Occipital lobe (tissue), 2 donors: ENCODE results near the gene CCL8. TPM values are rescaled to one million over a fixed set of nuclear protein-coding genes. Genes with fewer than 3 reads are reported as not detected.

Experiments
- DNase-seq: peaks from one replicate; lab custom pipeline; 2025; lab: John Stamatoyannopoulos, UW
- total RNA-seq: library from RNA; depleted of rRNA; stranded (reverse); fragments of >200 nt; gene quantifications from one replicate; pipeline ENCODE4 v1.2.3, GENCODE V29; 2014

Gene CCL8
- 0.16 TPM for total RNA-seq

- DNase-seq, result no peak
Measured at GRCh38 chr17:34319039-34319483, at the start of gene CCL8. Gene CCL8 (plus strand): TSS chr17:34319435. CDS start chr17:34319502, 67 bp downstream.

DNA sequence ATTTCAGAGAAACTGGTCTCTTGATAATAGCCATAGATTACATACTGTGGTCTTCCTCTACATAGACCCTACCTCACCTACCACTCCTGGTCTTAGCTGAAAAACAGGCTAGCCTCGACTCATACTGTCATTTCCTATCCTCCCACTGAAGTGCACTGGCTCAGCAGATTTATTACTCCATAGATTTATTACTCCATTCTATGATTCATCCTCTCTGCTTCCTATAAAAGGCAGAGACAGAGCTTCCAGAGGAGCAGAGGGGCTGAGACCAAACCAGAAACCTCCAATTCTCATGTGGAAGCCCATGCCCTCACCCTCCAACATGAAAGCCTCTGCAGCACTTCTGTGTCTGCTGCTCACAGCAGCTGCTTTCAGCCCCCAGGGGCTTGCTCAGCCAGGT lies 49.3 kb upstream of the CCL8 start, which contains the start of gene CCL7:
Gene CCL7 (plus strand): TSS at position 253 of the 400 bp plus-strand sequence. CDS start 70 bp downstream, at position 323.
- DNase-seq, result no peak

DNA sequence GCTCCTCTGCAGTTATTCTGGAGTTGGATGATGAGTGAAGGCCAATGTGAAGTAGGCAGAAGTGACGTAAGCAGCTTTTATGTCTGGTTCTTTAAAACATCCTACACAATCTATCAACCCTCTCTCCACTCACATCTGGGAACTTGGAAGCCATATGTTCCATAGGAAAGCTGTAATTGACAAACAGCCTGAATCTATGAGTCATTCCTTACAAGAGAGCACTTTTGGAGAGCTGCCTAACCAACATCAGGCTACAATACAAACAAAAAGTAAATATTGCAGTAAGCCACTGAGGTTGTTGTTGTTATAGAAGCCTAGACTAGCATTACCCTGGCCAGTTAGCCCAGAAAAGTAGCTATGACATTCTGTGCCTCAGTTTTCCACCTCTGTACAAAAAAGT lies 43.4 kb upstream of the CCL8 start:
- no peak for DNase-seq

DNA sequence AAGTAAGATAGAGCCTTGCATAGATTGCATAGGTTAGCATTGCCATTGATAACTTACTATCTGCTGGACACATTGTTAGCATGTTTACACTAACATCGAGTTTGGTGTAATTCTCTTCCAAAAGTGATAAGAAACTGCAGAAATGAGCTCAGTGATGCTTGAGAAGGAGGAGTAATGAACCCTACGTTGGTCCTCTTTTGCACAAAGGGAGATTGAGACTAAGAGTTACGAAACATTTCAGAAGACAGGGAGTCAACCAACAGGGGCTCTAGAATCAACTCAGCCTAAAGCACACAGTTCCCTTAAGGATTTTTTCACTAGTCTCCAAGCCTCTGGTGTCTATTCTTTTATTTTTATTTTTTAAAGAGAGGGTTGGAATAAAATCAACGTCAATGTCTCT lies 42.4 kb upstream of the CCL8 start:
- DNase-seq, result no peak

DNA sequence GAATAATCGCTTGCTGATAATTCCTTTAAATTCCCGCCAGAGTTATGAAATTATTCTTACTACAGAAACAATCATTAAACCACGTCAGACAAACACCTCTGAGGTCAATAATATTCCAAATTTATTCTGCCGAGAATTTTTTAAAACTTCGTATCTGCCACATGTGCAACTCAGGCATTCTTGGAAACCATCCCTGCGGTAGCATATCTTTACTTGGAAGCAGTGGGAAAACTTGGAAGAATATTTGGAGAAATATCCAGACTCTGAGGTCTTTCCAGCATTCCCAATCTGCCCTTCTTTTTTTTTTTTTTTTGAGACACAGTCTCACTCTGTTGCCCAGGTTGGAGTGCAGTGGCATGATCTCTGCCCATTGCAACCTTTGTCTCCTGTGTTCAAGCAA lies 35.7 kb upstream of the CCL8 start:
- DNase-seq, result no peak

GRCh38 chr17:34285286-34285792 lies 33.9 kb upstream of the CCL8 start, which contains the start of gene CCL11:
Gene CCL11 (plus strand): TSS chr17:34285742. CDS start chr17:34285809, 67 bp downstream.
- no peak for DNase-seq

- DNase-seq, result no peak
Measured at GRCh38 chr17:34287875-34288274, 31.4 kb upstream of the CCL8 start.

GRCh38 chr17:34290586-34290985 lies 28.6 kb upstream of the CCL8 start:
- no peak for DNase-seq

DNA sequence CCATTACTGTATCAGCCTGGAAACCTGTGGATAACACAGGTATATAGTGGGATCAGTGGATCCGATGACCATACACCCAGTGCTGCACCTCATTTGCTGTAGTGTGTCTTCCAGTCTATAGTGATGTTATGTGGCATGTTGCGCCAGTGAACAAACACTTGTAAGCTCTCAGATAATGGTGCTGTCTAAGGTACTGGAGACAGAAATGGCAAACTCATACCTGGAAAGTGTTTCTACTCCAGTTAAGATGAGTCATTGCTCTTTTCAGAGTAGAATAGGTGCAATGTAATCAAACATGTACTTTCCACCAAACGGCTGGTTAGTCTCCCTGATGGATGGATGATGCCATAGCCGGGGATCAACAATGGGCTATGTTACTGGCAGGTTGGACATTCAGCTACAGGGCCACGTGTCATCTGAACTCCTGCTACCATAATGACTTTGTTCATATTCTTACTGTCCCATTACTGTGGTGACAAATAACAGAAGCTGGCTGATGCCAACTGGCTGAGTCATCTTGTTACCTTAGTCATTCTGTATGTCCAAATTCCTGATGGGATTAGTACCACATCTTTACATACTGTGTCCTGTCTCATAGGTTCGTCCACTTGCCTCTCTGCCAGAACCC lies 27.4 kb upstream of the CCL8 start:
- no peak for DNase-seq

DNA sequence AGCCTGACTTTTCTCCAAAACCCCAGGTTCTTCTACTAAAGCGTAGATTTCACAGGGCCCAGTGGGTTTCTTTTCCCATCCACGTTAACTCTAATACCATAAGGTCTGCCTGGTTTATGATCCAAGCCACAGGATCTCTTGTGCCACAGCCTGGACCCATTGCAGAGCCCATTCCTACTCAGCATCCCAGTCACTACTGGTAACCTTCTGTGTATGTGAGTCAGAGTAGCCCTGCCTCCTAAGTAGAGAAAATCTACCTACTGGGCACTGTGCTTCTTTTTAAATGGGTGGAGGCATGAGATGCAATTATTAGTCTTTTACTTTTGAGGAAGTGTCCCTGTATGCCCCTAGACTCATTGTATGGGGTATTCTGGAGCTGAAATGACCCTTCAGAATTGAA lies 20.2 kb upstream of the CCL8 start:
- no peak for DNase-seq

- DNase-seq, result no peak
Measured at GRCh38 chr17:34299956-34300577, 19.2 kb upstream of the CCL8 start.

DNA sequence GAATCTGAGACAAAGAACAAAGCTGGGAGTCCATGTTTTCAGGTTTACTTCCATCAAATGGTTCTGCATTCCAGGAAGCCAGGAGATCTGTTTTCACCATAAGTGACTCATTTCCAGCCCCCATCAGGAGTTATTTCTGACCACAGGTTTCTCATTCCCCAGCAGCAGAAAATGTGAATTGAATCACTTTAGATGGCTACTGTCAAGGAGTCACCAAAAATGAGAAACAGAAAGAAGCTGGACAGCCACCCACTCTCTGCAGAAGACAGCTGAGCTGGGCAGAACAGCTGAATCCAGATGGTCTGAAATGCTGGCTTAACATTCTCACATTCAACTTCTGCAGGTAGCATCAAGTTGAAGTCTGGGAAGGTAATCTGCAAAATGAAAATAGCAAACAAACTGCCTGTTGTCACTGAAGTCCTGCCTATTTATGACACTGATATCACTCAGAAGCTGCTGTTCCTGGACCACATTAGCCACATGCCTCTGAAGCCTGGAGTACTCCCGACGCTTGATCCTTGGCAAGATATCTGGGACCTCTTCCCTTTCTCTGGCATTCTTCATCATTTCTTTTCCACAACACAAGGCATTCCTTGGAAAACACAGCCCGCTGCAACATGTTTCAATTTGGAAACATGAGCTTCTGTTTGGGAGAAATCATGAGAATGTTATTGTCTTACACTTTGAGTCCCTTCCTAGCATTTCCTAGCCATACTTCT lies 18.4 kb upstream of the CCL8 start:
- no peak for DNase-seq

GRCh38 chr17:34301986-34302385 lies 17.2 kb upstream of the CCL8 start:
- DNase-seq, result no peak

- no peak for DNase-seq
Measured at GRCh38 chr17:34302636-34303035, 16.6 kb upstream of the CCL8 start.

- DNase-seq, result no peak
Measured at GRCh38 chr17:34303606-34304005, 15.6 kb upstream of the CCL8 start.

GRCh38 chr17:34305061-34305460 lies 14.2 kb upstream of the CCL8 start:
- DNase-seq, result no peak

GRCh38 chr17:34305606-34306005 lies 13.6 kb upstream of the CCL8 start:
- no peak for DNase-seq

DNA sequence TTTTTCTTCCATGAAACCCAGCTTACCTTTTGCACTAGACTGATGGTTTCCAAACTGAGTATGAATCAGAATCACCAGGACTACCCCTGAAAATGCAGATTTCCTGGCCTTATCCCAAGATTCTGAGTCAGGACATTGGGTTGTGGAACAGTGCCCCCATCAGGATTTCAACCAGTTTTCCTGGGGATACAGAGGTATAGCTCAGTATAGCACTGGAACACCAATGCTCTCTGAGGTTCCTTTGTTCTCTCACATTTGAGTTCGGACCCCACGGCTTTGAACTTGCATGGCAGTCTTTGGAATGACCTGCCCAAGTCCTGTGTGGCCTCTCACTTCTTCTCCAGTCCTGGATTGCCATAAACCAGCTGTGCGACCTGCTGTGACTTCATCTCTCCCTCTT lies 12.8 kb upstream of the CCL8 start:
- no peak for DNase-seq

GRCh38 chr17:34307110-34307509 lies 12.1 kb upstream of the CCL8 start:
- no peak for DNase-seq

GRCh38 chr17:34308371-34308770 lies 10.9 kb upstream of the CCL8 start:
- DNase-seq, result no peak

DNA sequence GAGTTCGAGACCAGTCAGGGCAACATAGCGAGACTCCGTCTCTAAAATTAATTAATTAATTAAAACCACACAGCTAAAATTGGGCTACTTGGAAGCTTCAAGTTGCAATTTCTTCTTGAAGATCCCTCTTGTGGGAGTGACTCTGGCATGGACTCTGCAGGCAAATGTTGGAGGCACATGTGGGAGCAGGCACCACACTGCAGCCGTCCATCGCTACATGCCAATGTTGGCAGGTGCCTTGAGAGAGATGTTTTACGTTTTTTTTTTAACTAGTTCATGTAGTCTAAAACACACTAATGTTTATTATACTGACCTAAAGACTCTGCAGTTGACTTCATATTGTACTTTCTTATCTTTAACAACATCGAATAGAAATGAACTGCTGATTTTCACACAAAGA lies 7.9 kb upstream of the CCL8 start:
- no peak for DNase-seq

DNA sequence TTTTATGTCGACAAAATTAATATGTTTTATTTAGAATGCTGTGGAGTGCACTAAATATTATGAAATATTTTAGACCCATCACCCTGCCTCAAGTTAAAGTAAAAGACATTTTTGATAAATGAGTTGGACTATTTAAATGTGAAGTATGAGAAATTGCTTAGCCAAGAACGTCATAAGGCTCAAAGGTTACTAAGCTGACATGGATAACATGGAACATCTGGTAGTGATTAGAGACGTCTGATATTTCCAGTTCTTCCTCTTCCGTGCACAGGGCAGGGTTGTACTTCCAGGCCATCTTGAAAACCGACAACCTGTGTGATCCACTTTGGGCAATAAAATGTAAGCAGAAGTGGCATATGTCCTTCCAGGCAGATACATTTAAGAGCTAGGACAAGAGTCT lies 7.2 kb upstream of the CCL8 start:
- DNase-seq, result no peak
